Skin epidermis (tissue), 12 donors: ENCODE data around the gene ACTR1A.
"Not testable (repeated sequence)": the region's sequence is repeated elsewhere in the genome, so short reads cannot be mapped to it uniquely, and the experiment has no call there.

Experiments
- H3K27ac ChIP-seq, 21 experiments: fragments of 200-600 bp; sonication (generic) in 11 of 21; one replicate each; pipeline ENCODE4 v1.5.0; 2020; ENCODE audit warnings: mild to moderate bottlenecking in 3 of 21, inconsistent platforms in 2 of 21, moderate library complexity in 2 of 21
- H3K4me3 ChIP-seq, 7 experiments: fragments of 200-600 bp; sonication (generic) in 2 of 7; one replicate each; pipeline ENCODE4 v1.5.0; 2020; ENCODE audit warnings: inconsistent platforms in 2 of 7, mild to moderate bottlenecking in 2 of 7, moderate library complexity in 1 of 7

Gene ACTR1A

DNA sequence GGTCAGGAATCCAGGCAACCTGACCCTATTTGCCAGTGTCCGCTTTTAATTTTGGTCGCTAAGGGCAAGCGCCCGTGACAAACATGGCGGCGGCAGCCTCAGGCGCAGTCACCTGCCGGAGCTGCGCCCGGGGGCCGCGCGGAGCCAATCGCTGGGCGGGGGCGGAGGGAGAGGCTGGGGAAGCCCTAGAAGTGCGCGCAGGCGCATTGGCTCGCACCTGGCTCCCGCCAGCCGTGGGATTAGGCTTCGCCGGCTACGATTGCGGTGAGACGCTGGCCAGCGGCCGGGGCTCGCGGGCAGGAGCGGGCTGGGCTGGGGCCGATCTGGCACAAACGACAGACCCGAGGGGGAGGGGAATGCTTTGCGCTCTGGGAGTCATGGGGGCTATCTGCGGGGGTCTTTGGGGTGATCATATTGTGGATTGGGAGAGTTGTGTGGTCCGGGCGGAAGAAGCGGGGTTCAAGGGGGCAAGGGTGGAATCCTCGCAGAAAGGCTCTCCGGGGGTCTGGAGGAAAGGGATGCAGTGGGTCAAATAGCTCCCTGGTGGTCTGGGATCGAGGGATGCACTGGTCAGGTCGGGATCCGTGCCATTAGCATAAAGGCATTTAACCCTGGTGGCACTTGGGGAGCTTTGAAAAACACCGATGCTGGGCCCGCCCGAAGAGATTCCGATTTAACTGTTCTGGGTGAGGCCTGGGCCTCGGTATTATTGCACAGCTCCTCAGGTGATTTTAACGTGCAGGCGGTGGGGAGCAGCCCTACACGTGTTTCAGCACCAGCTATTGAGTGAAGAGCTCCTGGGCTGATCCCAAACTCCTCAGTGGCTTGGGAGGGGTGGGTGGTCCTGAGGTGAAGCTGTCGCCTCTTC, 41.1 kb downstream of the ACTR1A start:
- Histone ChIP-seq H3K27ac (peak overlapping the region in 17 of 21 experiments; percentile 18 to 77 (median 55)), H3K4me3 (peak overlapping the region; percentile 37 to 53 (median 45))

DNA sequence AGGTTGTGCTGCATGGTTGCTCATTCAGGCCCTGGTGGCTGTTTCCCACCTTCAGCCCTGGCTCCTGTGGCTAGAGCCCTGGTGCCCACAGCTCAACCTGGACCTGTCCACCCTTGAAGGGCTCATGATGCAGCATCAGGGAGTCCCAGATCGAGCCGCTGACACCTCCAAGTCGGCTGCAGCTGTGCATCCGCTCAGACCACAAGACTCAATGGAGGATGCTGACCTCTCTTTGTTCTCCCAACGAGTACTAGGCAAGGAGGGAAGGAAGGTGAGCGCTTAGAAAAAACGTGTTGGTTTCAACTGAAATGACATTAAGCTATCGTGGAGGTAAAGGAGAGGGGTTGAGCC, 41.7 kb downstream of the ACTR1A start:
- peak overlapping the region; percentile 37 to 53 (median 45) for H3K4me3 ChIP-seq
- peak overlapping the region in 11 of 21 experiments; percentile 8 to 77 (median 28) for H3K27ac ChIP-seq

DNA sequence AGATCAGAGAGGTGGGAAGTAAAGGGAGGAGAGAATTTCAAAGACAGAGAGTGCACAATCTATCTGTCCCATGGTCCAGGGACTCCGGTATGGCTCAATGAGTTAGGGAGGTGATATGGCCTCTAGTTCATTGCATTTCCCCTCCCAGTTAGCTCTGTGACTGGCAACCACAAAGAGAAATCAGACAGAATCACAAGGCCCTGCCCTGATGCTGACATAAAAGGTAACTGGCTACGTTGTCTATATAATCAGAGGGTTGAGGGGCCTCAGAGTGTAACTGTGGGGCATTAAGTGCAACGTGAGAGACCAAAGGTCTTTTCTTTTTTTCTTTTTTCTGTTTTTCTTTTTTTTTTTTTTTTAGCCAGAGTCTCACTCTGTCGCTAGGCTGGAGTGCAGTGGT, 43.9 kb downstream of the ACTR1A start:
- Histone ChIP-seq H3K4me3 (no peak overlapping the region), H3K27ac (no peak overlapping the region)

DNA sequence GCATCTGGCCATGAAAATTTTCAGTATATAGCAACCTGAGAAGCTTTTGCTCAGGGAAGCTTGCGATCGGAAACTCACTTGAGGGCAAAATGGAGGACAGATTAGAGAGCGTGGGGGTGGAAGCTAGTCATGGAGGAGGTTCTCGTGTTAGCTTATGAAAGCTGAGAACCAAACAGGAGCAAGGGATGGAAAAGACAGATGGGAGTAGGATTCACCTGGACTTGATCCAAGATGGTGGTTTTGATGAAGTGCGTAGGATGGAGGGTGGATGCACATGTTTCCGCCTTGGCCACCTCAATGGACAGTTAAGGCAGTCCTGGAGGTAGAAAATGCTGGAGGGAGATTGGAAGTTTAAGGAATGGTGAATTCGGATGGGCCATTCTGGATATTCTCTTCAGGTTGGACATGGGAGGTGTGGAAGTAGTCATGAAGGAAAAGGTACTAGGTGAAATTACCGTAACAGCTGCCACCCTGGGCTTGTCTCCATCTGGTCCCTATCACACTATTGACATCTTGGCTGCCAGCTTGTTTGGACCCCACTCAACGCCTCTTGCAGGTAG, 44.8 kb downstream of the ACTR1A start:
- Histone ChIP-seq H3K4me3 (no peak overlapping the region), H3K27ac (no peak overlapping the region)

DNA sequence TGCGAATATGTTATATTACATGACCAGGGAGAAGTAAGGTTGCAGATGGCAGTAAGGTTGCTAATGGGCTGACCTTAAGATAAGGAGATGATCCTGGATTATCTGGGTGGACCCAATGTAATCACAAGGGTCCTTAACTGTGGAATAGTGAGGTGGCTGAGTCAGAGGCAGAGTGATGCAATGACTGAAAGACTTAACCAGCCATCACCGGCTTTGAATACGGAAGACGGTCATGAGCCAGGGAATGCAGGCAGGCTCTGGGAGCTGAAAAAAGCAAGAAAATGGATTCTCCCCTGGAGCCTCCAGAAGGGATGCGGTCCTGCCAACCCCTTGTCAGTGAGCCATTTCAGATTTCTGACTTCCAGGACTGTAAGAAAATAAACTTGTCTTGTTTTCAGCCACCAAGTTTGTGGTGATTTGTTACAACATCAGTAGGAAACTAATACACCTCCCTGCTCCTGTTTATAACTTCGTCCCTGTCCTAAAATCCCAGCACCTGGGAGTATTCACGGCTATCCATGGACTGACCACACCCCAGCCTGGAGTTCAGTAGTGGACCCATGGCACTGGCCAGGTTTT, 46.5 kb downstream of the ACTR1A start:
- peak overlapping the region in 4 of 21 experiments; percentile 19 to 41 (median 27) for H3K27ac ChIP-seq

DNA sequence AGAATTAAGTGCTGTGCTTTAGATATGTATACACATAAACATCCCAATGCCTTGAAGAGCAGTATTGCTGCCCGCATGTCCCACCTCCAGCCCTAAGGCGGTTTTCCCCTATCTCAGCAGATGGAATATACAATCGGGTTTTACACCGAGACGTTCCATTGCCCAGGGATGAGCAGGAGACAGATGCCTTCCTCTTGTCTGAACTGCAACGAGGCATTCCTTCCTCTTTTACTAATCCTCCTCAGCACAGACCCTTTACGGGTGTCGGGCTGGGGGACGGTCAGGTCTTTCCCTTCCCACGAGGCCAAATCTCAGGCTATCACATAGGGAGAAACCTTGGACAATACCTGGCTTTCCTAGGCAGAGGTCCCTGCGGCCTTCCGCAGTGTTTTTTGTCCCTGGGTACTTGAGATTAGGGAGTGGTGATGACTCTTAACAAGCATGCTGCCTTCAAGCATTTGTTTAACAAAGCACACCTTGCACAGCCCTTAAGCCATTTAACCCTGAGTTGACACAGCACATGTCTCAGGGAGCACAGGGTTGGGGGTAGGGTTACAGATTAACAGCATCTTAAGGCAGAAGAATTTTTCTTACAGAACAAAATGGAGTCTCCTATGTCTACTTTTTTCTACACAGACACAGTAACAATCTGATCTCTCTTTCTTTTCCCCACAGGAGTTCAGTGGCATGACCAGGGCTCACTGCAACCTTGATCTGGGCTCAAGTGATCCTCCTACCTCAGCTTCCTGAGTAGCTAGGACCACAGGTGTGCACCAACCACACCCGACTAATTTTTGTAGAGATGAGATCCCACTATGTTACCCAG, 47.6 kb downstream of the ACTR1A start:
- H3K4me3 ChIP-seq: not testable (repeated sequence)
- H3K27ac ChIP-seq: peak overlapping the region in 2 of 21 experiments; percentile 33 to 41

More for the DNA sequence above, 46.5 kb downstream of the ACTR1A start:
- H3K4me3 ChIP-seq: no peak overlapping the region

DNA sequence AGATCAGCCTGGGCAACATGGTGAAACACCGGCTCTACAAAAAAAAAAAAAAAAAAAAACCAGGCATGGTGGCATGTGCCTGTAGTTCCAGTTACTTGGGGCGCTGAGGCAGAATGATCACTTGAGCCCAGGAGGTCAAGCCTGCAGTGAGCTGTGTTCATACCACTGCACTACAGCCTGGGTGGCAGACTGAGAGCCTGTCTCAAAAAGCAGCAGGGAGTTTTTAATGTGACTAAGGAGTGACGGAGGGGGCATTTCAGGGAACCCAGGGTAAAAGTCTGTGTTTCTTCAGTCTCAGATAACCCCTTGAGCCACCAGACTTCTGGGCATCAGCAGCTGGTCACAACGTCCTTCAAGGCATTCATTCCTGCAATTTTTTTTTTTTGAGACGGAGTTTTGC, 49.0 kb downstream of the ACTR1A start:
- H3K4me3 ChIP-seq: no peak overlapping the region
- peak overlapping the region in 4 of 21 experiments; percentile 15 to 54 (median 36) for H3K27ac ChIP-seq

DNA sequence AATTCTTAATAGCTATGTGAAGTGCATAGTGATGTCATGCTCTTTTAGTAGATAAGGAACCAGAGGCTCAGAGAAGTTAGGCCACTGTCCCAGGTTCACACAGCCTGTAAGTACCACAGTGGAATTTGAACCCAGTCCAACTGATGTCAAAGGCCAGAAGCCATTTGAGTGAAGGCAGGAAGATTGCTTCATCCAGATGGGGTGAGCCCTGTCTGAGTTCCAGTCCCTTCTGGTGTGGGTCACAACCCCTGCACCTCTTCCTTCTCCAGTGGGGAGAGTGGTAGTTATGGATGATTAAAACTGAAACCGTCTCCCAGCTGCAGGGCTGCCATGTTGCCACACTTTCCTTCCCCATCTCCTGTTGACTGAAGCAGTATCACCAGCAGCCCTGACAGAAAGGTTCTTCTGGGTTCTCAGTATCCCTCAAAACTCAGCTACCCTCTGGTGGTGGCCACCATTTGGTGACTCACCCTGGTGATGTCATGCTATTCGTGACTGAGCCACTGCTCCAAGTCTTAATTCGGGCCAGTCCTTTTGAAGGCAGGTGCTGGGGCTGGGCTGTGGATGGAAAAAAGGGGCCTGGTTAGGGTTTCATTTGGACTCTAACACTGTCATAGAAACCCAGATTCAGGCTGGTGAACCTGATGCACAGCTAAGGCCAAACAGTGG, 49.7 kb downstream of the ACTR1A start:
- peak overlapping the region in 3 of 21 experiments; percentile 15 to 46 (median 39) for H3K27ac ChIP-seq
- H3K4me3 ChIP-seq: no peak overlapping the region

DNA sequence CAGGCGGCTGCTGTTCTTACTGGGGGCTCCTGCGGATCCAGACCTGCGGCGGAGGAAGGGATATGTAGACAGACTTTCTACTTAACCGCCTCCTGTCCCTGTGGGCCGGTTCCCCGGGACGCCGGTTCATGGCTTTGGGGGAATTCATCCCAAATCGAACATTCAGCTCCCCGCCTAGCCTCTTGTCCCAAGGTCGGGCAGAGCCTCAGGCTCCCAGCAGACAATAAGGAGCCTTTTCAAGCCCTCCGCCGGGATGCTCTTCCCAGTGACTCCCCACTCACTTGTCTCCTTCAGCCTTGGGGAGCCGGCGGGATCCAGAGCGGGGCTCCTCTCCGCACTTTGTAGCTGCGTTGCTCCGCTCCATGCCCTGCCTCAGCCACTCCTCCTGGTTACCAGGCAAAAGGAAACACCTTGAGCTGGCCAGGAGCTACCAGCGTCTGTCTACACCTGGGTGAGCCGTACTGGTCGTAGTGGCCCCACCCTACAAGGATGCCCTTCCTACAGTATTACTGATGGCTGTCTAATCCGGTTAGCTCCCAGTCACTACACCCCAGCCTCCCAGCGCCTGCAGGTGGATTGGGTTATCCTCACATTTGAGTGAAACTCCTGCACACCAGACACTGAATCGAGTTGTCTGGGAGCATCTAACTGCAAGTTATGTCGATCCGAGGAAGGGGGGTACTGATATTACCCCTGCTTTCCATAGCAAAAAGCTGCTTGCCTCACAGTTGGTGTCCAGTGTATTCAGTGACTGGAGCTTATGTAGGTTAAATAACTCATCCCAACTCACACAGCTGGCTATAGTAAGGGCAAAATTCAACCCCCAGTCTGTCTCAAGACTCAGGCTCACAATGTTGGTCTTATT, 51.2 kb downstream of the ACTR1A start, which contains the start of gene C10orf95:
C10orf95 (minus strand) TSS at position 439 of the 865 bp plus-strand sequence. CDS start 450 bp downstream, outside the sequence.
- H3K27ac ChIP-seq: peak within 1 kb of the TSS; percentile 47 to 98 (median 88)

DNA sequence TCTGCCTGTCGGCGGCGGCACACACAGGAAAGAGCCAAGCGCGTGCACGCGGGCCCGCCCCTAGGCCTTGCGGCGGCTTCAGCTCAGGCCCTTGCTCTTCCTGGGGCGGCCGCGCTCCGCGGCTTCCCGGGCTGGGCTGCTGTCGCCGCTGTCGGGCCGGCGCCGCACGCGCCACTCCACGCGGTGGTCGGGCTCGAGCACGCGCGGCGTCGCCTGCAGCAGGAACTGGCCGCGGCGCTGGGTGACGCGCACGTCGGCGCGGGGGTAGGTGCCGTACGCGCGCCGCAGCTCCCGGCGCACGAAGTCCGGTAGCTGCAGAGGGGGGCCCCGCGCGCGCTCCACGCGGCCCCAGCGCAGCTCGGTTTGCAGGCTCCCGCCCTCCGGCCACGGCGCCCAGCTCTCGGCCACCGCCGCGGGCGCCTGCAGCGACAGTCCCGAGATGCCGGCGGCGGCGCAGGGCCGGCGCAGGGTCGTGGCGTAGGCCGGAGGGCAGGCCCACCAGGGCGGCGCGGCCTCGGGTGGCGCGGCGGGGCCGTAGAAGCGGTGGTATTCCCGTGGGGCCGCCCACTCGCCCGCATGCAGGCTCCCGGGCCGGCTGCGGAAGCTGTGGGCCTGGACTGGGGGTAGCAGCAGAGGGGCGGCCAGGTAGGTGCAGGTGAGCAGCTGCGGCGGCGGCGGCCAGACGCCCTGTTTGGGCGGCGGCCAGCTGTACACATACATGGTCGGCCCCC, 52.0 kb downstream of the ACTR1A start:
- Histone ChIP-seq H3K27ac (peak overlapping the region; percentile 47 to 98 (median 88)), H3K4me3 (peak overlapping the region; percentile 57 to 89 (median 79))

More for the DNA sequence above, 51.2 kb downstream of the ACTR1A start, which contains the start of gene C10orf95:
- H3K4me3 ChIP-seq: peak within 1 kb of the TSS; percentile 57 to 89 (median 79)

DNA sequence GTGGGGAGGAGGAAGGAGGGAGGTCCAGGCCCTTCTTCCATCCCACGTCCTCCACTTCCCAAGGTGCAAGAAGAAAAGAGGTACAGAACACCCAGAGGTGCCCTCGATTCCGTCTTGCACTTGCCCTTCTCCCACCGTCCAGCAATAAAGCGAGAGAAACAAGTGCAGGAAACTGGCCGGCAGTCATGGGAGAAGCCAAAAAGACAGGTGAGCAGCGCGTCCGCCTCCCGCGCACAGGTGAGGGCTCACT, 52.5 kb downstream of the ACTR1A start:
- H3K4me3 ChIP-seq: peak overlapping the region; percentile 57 to 89 (median 79)
- peak overlapping the region; percentile 64 to 98 (median 88) for H3K27ac ChIP-seq

DNA sequence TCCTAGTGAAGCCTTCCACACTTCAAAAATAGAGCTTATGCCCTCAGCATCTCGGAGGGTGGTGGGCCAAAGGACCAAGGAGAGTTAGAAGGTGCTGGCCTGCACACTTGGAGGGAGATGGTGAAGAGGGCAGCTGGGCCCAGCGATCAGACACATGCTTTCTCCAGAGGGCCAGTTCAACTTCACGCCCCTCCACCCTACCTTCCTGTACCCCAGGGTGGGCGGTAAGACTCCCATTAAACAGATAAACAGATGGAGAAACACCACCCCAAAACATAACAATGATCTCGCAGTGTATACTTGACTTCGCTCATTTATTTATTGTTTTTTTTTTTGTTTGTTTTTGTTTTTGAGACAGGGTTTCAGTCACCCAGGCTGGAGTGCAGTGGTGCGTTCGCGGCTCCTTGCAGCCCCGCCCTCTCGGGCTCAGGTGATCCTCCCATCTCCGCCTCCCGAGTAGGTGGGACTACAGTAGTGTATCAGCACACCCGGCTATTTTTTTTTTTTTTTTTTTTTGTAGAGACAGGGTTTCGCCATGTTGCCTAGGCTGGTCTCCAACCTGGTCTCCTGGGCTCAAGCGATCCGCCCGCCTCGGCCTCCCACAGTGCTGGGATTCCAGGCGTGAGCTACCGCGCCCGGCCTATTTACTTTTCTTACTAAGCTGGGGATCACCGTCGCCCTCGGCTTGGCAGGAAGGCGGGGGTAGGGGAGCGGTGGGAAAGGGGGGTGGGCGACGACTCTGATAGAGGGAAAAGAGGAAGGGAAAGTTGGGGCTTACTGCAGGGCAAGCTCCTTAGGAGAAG, 53.0 kb downstream of the ACTR1A start:
- peak overlapping the region; percentile 64 to 98 (median 88) for H3K27ac ChIP-seq
- H3K4me3 ChIP-seq: peak overlapping the region; percentile 57 to 89 (median 79)

DNA sequence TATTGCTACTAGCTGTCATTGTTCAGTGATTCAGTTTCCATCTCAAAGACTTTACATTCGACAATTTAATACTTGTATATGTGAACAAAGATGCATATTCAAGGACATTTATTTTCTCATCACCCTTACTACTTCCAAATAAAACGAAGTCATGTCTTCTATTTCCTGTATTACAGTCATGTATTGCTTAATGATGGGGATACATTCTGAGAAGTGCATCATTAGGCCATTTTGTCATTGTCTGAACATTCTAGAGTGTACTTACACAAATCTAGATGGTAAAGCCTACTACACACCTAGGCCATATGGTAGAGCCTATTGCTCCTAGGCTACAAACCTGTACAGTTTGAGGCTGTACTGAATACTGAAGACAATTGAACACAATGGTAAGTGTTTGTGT, 57.7 kb downstream of the ACTR1A start:
- Histone ChIP-seq H3K27ac (no peak overlapping the region), H3K4me3 (no peak overlapping the region)

DNA sequence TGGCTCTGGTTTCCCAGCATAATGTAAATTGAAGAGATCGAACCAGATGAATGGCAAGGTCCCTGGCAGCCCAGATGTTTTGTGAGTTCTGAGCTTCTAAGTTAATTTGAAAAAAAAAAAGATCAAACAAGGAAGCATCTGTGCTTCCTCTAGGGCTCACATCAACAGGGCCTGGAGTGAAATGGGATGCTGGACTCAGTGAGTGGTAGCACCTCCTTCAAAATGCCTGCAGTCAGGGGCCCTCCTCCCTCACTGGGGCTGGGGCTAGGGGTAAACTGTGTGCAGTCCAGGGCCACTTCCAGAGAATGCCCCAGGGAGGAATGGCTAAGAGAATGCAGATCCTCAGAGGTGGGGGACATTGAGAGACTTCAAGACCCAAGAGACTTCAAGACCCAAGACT, 64.1 kb downstream of the ACTR1A start:
- Histone ChIP-seq H3K27ac (no peak overlapping the region), H3K4me3 (no peak overlapping the region)

DNA sequence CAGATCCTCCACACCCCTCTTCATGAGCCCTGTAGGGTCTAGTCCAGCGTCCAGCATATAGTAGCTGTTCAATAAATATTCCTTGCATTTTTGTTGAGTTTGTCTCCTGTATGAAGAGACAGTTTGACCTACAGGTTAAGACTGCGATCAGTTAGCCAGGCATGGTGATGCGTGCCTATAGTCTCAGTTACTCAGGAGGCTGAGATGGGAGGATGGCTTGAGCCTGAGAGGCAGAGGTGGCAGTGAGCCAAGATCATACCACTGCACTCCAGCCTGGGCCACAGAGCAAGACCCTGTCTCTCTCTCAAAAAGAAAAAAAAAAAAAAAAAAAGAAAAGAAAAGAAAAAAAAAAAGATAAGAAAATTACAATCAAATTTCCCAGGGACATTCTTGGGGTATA, 65.0 kb downstream of the ACTR1A start:
- H3K4me3 ChIP-seq: peak overlapping the region in 1 of 7 experiments; percentile 40
- no peak overlapping the region for H3K27ac ChIP-seq

DNA sequence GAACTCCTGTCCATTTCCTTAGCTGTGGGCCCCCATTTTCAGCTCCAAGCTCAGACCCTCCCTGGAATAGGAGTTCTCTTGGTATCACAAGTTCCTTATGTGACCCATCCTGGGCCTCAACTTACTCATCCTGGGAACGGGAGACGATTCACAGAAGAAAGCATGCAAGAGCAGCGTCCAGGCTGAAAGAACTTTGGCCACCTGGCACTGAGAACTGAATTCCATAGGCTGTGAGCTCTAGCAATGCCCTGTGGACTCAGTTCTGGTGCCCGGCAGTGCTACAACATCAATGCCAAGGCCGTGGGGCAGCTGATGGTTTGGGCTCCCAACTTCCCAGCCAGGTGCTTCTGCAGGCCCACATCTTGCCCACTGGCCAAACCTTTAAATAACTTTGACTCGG, 66.2 kb downstream of the ACTR1A start:
- Histone ChIP-seq H3K4me3 (peak overlapping the region in 3 of 7 experiments; percentile 28 to 40 (median 37)), H3K27ac (peak overlapping the region in 7 of 21 experiments; percentile 50 to 85 (median 70))
